ENCODE results near the gene POLR1B.
"Not testable (repeated sequence)": the region's sequence is repeated elsewhere in the genome, so short reads cannot be mapped to it uniquely, and the experiment has no call there.

The POLR1B gene

DNA sequence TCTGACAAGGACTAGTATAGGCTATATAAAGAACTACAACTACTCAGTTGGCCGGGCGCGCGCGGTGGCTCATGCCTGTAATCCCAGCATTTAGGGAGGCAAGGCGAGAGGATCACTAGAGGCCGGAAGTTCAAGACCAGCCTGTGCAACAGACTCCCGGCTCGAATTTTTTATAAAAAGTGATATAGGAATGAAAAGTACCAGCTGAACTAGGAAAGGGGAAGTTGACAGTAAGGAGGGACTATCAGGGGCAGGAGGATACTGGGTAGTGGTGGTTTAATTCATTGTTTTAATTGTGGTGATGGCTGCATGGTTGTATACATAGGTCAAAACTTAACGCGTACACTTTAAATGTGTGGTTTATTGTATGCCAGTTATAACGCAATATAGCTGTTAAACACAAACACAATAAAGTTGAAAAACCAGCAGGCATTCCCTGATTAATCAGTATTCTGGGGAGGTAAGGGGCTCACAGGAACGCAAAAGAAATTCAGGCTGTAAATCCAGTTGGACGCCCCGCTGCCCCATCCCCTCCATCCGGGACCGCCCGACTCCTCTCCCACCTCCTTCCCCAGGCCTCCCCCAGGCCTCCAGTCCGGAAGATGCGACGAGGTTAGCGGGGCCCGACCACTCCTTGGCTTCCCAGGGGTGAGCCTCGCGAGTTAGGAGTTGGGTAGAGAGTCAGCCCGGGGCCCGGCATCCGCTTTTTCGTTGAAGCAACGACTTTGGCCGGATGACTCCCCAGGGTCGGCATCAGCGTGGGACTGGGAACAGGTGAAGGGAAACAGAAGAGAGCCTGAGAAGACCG is 746 bp upstream of the POLR1B start:
- no peak for DNase-seq (ENCODE audit: low spot score)

DNA sequence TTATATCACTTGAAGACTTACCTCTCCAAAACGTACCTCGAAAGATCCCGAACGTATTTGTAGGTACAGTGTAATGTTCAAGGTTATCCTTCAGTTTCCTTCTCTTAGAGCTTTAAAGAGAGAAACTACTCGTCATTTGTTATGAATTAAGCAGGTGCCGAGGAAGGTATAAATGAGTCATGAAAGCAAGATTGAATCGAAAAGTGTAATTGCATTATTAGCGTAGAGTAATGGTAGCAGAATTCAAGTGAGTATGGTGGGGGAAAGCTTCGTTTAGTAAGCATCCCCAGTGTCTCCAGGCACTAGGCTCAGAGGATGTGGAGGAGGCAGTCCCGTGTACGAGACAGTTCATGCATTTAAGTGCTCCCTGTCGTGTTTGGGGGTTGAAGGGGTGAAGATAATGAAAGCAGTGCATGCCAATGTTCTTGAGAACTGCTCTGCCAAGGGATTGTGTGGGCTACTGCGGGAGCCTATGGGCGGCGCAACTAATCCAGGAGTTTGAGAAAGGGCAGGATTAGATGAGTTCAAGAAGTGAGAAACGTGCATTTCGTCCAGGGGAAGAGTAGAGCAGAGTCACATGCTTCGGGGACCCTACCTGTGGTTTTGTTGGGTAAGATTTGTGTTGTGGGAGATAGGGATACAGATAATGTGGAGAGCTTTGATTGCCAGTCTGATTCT is 858 bp downstream of the POLR1B start:
- no peak for DNase-seq (ENCODE audit: low spot score)

DNA sequence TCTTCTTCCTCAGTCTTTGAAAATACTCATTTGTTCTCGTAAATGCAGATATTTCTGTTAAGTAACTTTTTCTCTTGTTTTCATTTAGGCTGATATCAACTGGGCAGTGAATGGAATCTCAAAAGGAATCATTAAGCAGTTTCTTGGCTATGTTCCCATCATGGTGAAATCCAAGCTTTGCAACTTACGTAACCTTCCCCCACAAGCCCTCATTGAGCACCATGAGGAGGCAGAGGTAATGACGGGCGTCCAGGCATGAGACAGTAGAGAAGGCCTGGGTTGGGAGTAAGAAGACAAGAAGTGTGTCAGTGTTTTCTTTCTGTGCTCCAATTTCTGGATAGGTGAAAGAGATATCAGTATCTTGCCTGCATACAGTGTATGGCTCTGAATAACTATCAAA is 5.1 kb downstream of the POLR1B start:
- no peak for DNase-seq (ENCODE audit: low spot score)

DNA sequence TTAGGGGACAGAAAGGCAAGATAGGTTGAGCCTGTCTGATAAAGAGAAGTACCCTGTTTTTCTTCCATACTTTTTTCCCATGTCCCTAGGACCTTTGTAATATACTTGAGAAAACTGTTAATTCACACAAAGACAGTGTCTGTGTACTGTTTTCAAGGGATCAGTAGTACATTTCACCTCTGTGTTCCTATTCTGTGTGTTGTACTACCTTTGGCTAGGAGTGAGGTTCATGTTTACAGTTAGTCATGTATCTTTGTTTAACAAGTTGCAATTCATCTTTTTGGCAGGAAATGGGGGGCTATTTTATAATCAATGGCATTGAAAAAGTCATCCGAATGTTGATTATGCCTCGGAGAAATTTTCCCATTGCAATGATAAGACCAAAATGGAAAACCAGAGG is 6.7 kb downstream of the POLR1B start:
- DNase-seq (ENCODE audit: low spot score), result no peak

DNA sequence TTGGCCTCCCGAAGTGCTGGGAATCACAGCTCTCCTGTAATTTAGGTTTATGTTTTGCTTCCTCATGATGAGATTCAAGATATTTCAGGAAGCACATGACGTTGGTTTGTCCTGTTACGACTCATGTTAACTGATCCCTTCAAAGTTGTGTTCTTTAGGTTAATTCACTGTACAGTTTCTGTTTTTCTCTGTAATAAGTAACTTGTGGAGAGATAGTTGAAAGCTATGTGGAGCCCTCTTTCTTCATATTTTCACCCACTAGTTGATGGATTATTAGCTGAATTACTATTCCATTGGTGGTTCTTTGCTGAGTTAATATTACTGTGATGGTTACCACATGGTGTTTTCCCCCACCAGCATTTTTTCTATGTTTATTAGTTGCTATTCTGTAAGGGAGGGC is 23.8 kb downstream of the POLR1B start:
- no peak for DNase-seq (ENCODE audit: low spot score)

DNA sequence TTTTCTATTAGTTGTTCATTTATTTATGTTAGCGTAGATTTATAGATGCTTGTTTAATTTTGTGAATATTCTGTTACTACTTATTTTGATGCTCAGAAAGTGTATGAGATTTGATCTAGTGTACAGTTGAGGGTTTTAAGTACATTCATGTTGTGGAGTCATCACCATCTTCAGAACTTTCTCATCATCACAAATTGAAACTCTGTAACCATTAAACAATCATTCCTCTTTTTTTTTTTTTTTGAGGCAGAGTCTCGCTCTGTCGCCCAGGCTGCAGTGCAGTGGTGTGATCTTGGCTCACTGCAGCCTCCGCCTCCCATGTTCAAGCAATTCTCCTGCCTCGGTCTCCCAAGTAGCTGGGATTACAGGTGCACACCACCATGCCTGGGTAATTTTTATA is 24.2 kb downstream of the POLR1B start:
- not testable (repeated sequence) for DNase-seq (ENCODE audit: low spot score)

DNA sequence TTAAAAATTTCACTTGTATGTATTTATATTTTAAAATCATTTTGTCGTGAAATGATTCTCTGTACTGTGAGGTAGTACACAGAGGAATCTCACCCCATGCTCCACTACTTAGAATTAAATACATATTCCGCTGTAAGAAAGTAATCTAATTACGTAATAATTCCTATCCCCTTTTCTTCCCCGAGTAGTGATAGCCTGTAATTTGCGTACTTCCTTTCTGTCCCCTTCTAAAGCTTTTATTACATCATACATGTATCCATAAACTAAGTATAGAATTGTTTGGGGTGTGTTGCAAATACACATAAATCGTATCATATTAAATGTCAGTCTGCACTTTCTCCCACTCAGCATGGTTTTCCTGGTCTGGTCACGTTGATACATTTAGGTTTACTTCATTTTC is 29.7 kb downstream of the POLR1B start:
- DNase-seq (ENCODE audit: low spot score), result no peak

DNA sequence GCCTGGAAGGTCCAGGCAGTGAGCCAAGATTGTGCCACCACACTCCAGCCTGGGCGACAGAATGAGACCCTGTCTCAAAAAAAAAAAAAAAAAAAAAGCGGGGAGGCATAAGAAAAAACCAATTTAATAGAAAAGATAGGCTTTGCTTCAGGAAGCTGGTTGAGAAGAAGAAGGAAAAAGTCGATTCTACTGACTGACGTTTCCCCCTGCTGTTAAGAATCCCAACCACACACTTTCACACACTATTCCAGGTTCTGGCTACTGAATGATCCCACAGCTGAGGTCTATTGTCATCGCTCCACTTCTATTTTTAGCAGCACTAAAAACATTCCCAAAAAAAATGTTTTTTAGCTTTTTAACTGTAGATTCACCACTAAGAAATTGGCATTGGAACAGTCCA is 35.5 kb downstream of the POLR1B start:
- DNase-seq (ENCODE audit: low spot score), result no peak

DNA sequence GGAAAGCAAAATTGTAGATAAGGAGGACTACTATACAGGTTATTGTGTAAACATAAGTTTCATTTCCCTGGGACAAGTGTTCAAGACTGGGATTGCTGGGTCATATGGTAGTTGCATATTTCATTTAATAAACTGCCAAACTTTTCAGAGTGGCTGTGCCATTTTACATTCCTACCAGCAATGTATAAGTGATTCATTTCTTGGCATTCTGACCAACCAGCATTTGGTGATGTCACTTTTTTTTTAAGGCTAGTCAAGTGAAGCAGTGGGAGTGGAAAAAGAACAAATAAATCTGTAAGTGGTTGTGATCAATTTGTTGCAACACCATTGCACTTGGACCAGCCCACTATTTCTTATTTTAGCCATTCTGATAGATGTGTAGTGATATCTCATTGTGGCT is 37.0 kb downstream of the POLR1B start:
- no peak for DNase-seq (ENCODE audit: low spot score)

DNA sequence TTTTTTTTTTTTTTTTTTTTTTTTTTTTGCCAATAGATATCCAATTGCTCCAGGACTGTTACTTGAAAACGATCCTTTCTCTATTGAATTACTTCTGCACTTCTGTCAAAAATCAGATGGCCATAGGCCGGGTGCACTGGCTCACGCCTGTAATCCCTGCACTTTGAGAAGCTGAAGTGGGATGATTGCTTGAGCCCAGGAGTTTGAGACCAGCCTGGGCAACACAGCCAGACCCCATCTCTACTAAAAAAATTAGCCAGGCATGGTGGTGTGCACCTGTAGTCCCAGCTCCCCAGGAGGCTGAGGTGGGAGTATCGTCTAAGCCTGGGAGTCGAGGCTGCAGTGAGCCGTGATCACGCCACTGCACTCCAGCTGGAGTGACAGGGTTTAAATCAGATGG is 37.8 kb downstream of the POLR1B start:
- DNase-seq (ENCODE audit: low spot score), result no peak

DNA sequence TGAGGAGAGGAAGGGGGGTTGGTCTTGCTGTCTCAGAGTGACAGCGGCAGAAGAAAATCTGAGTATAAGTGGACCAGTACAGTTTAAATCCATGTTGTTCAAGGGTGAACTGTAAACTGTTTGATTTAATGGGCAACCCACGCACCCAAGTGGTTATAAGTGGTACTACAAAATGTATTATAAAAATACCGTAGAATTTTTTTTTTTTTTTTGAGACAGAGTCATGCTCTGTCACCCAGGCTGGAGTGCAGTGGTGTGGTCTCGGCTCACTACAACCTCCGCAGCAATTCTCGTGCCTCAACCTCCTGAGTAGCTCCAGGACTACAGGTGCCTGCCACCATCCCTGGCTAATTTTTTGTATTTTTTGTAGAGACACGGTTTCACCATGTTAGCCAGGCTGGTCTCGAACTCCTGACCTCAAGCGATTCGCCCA is 40.1 kb downstream of the POLR1B start:
- DNase-seq (ENCODE audit: low spot score), result peak; percentile 42

DNA sequence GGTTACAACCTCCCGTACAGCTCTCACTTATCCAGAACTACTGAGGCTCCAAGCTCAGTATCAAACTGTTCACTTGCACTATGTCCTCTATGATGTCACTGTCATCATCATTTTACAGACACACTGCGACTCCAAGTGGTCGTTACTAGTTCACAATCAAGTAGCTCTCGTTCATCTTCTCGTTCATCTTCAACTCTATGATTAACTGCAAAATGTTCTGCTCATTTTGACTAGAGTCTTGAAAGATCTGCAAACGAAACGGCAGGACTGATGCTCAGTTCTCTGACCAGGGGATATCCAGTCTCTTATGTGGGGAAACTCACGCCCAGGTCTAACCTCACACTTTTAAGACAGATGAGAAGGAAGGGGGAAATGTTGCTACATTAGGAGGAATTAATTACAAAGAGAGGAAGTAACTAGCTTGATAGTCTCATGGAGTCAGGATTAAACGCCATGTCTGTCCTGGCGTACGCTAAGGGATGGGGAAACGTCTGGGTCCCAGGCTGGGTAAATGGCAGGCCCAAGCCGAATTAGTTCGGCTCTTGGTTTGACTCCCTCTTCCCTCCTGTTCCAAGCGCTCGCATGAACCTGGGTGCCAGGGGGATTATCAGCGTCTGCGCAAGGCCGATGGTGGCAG is 41.4 kb downstream of the POLR1B start:
- peak; percentile 35 for DNase-seq (ENCODE audit: low spot score)

DNA sequence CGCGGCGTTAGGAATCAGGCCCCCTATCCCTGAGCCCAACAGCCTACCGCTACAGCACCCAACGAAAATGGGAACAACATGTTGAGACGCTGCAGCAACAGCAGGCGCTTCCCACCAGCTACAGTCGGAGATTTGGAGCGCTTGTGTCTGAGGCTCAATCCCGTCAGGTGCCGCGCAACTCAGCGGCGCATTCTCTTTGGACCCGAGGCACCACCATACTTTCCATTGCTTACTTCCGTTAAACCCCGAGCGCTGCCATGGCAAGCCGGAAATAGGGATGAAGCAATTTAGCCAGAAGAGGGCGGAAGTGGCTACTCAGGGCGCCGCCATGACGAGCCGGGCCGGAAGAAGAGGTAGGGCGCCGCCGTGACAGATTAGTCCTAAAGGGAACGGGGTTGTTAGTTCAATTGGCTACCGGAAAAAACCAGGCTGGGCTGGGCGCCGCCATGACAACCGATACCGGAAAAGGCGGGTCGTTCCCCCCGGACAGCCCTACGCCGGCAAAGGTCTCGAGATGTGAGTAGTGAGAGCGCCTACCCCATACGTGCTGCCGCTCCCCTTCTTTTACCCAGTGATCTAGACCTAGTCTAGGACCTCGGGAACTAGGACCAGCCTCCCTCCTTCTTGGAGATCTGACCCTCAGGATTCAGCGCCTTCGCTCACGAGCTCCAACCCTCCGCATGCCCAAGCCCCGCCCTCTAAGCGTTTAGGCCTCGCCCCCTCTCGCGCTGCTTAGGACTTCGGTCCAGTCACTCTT is 42.0 kb downstream of the POLR1B start, which contains the start of gene CHCHD5:
Gene CHCHD5 (plus strand): TSS at position 476 of the 757 bp plus-strand sequence. CDS start 39 bp downstream, at position 515.
- peak; percentile 97 for DNase-seq (ENCODE audit: low spot score)

DNA sequence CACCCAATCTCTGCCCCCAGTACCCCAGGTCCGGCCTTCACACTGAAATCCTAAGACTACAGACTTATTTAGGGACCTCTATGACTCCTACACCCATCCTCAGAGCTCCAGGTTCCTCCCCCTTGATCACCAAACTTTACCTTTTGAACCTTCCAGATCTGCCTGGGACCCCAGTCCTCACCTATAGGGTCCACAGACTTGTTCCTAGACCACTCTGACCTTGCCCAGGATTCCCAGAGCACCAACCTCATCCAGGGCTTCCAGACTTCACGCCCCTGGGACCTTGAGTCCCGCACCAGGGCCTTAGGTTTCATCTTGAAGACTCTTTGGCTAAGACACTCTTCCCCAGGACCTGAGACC is 42.6 kb downstream of the POLR1B start:
- no peak for DNase-seq (ENCODE audit: low spot score)

DNA sequence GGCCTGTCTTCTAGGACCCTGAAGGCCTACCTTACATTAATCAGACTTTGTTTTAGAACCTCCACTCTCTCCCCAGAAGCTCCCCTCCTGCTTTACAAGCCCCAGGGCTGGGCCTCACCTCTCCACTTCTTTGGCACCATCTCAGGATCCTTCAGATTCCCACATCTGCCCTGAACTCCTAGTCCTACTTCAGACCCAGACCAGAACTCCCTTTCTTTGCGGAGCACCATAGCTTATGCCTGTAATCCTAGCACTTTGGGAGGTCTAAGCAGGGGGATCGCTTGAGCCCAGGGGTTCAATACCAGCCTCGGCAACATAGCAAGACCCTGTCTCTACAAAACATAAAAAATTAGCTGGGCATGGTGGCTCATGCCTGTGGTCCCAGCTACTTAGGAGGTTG is 43.1 kb downstream of the POLR1B start:
- no peak for DNase-seq (ENCODE audit: low spot score)

DNA sequence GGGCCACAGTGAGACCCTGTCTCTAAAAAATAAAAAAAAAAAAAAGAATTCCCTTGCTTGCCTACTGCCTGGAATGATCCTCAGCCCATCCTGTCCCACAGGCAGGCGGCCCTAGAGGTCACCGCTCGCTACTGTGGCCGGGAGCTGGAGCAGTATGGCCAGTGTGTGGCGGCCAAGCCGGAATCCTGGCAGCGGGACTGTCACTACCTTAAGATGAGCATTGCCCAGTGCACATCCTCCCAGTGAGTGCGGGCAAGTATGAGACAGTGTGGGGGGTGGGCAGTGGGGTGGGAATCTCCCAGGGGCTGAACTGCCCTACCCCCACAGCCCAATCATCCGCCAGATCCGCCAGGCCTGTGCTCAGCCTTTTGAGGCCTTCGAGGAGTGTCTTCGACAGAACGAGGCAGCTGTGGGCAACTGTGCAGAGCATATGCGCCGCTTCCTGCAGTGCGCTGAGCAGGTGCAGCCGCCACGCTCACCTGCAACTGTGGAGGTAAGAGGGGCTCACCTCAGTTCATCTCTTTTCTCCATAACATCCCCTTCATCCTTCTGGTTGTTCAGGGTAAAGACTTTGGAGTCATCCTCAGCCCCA is 43.7 kb downstream of the POLR1B start:
- DNase-seq (ENCODE audit: low spot score), result no peak

DNA sequence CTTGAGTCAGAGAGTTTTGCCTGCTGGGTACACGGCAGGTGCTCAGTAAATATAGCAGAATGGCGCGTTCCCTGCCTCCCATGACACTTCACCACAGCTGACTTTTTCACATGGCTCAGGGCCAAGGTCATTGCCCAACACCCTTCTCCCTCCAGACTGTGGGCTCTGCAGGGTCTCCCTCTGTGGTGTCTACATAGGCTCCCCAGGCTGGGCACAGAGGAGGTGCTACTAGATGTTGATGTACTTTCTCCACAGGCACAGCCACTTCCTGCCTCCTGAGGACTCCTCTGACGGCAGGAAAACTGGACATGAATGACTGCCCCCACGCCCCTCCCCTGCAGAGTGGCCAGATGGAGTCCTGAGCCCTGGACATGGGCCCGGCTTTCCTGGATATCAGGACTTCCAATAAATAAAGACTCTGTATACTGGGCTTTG is 46.4 kb downstream of the POLR1B start:
- no peak for DNase-seq (ENCODE audit: low spot score)

DNA sequence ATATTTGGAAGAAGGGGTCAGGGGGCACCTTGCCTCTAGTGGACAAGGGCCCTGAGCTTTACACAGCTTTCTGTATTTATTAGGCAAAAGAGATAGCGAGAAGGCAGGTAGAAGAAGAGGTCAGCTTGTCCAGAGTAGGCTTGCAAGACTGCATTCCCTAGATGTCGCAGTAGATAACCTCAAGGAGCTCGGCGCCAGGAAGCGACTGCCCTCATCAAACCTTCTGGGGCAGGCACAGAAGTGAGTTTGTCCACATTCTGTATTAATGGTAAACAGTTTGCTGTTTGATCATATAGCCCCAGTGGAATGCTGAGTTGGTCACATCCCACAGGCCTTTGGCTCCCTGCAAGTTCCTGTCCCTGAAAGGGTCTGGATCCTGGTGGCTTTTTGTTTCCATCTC is 49.1 kb downstream of the POLR1B start:
- DNase-seq (ENCODE audit: low spot score), result no peak

DNA sequence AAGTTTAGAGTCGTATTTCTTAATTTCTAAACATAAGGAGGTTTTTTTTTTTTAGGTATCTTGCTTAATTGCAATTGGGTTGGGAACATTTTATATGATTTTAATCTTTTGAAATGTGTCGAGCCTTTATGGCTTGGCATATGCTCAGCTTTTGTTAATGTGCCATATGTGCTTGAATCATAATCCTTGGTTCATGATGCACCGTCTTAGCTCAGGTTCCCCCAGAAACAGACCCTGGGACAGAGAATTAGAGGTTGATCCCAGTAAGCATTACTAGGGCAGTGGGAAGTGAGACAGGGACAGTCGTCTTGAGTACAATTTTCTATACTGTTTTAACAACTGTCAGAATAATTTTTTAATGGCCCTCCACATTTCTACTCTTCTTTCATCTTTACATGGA is 51.5 kb downstream of the POLR1B start:
- no peak for DNase-seq (ENCODE audit: low spot score)

DNA sequence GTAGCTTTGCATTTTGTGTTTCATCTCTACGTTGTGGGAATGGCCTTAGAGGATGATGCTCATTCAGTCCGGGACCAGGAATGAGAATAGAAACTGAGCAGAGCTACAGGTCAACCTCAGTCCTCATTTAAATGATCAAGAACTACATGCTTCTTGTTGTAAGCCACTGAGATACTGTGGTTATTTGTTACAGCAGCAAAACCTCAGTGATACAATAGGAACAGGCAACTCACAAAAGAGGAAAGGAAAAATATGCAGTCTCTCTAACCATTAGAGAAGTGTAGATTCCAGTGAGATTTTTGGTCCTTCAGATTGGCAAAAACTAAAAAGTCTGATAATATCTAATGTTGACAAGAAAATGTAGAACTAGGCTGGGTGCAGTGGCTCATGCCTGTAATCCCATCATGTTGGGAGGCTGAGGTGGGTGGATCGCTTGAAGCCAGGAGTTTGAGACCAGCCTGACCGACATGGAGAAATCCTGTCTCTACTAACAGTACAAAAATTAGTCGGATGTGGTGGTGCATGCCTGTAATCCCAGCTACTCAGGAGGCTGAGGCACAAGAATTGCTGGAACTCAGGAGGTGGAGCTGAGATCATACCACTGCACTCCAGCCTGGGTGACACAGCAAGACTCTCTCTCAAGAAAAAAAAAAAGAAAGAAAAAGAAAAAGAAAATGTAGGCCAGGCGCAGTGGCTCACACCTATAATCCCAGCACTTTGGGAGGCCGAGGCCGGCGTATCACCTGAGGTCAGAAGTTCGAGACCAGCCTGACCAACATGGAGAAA is 55.5 kb downstream of the POLR1B start:
- no peak for DNase-seq (ENCODE audit: low spot score)

DNA sequence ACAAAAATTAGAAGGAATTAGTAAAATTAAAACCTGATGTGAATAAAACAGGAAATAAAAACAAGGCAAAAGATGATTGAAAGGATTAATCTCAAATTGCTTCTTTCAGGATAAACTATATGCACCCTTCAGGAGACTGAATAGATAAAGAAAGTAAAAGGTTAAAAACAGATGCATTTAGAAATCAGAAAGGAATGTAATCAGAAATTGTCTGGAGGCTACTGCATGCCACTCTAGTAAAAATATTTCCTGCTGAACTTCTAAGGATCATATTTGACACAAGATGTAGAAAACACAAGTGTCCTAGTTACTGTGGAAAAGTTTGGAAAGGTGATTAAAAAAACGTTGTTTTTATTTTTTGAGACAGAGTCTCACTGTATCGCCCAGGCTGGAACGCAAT is 58.4 kb downstream of the POLR1B start:
- no peak for DNase-seq (ENCODE audit: low spot score)
